ENCODE data around the gene ANKRD7.

ANKRD7 gene

DNA sequence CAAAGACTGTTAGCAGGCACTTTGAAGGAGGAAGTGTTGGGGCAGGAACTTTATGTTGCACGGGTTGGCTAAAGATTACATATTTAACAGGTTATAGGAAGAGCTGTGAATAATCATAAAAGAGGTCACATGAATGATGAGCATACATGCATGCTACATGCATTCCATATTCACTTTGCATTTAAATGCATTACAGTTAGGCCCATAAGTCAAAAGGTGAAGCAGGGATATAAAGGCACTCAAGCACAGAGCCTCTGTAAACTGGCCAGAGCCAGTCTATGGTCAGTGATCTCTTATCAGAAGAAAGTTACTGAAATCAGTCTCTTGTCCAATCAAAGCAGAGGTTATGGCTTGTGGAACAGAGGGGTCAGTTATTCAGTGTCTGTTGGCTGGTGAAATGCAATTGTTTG is 7.3 kb upstream of the ANKRD7 start (continued):
- TF ChIP-seq ZNF654 (tag by site-specific recombination; IDR thresholded peaks at IDR 0.05; ENCODE audit: low read depth) (no peak), ZNF585B (tag by site-specific recombination; IDR thresholded peaks at IDR 0.05) (no peak), ATF2 (tag by site-specific recombination; IDR thresholded peaks at IDR 0.05; ENCODE audit: low read depth) (no peak), ZNF366 (tag by site-specific recombination; conservative IDR thresholded peaks at IDR 0.05) (no peak)
- TF ChIP-seq, protein P1, sequence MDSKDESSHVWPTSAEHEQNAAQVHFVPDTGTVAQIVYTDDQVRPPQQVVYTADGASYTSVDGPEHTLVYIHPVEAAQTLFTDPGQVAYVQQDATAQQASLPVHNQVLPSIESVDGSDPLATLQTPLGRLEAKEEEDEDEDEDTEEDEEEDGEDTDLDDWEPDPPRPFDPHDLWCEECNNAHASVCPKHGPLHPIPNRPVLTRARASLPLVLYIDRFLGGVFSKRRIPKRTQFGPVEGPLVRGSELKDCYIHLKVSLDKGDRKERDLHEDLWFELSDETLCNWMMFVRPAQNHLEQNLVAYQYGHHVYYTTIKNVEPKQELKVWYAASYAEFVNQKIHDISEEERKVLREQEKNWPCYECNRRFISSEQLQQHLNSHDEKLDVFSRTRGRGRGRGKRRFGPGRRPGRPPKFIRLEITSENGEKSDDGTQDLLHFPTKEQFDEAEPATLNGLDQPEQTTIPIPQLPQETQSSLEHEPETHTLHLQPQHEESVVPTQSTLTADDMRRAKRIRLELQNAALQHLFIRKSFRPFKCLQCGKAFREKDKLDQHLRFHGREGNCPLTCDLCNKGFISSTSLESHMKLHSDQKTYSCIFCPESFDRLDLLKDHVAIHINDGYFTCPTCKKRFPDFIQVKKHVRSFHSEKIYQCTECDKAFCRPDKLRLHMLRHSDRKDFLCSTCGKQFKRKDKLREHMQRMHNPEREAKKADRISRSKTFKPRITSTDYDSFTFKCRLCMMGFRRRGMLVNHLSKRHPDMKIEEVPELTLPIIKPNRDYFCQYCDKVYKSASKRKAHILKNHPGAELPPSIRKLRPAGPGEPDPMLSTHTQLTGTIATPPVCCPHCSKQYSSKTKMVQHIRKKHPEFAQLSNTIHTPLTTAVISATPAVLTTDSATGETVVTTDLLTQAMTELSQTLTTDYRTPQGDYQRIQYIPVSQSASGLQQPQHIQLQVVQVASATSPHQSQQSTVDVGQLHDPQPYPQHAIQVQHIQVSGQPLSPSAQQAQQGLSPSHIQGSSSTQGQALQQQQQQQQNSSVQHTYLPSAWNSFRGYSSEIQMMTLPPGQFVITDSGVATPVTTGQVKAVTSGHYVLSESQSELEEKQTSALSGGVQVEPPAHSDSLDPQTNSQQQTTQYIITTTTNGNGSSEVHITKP (tag by site-specific recombination; IDR thresholded peaks at IDR 0.05), result no peak

GRCh38 chr7:118218413-118219156 is 5.9 kb upstream of the ANKRD7 start:
- H3K4me1 ChIP-seq (ENCODE audit: control insufficient read depth, insufficient read depth, low read length), result peaks cover 6% of the 10 kb centered on the region; the same call in 1 of the 2 replicates
- no peak for TF ChIP-seq ZNF221 (tag by site-specific recombination; IDR thresholded peaks at IDR 0.05; ENCODE audit: borderline replicate concordance)
- TF ChIP-seq ZNF510 (tag by site-specific recombination; IDR thresholded peaks at IDR 0.05; ENCODE audit: insufficient replicate concordance), result no peak
- no peak for TF ChIP-seq HOXD13 (CRISPR knock-in tag; IDR thresholded peaks at IDR 0.05; ENCODE audit: borderline replicate concordance)
- TF ChIP-seq ZNF629 (tag by site-specific recombination; IDR thresholded peaks at IDR 0.05), result no peak
- no peak for TF ChIP-seq KLF8 (tag by site-specific recombination; IDR thresholded peaks at IDR 0.05)
- TF ChIP-seq ZNF24 (tag by site-specific recombination; IDR thresholded peaks at IDR 0.05), result no peak
- TF ChIP-seq ZNF280C (tag by site-specific recombination; IDR thresholded peaks at IDR 0.05), result no peak
- TF ChIP-seq ZNF677 (tag by site-specific recombination; IDR thresholded peaks at IDR 0.05), result no peak
- no peak for TF ChIP-seq GFI1B (tag by site-specific recombination; IDR thresholded peaks at IDR 0.05)
- no peaks in the 10 kb centered on the region for H3K9me3 ChIP-seq (ENCODE audit: control insufficient read depth, insufficient read depth, low read depth, low read length)
- no peak overlapping the region for H3K27ac ChIP-seq (ENCODE audit: extremely low read depth, low read depth, low read length)
- no peaks in the 10 kb centered on the region for H3K36me3 ChIP-seq (ENCODE audit: control insufficient read depth in 2 of 2, insufficient read depth in 1 of 2, low read length in 2 of 2)
- H3K4me3 ChIP-seq (ENCODE audit: low read depth, low read length), result no peak overlapping the region
- CTCF ChIA-PET, result interaction anchor here (0.6 kb wide), 1 partner anchor 13 kb away, joined by 3 read pairs; no protein-coding TSS in a partner anchor
- POLR2A ChIA-PET, result no interaction called here

GRCh38 chr7:118219157-118219512 is 5.4 kb upstream of the ANKRD7 start:
- CTCF ChIA-PET, result no interaction called here
- POLR2A ChIA-PET, result no interaction called here
- H3K27ac ChIP-seq (ENCODE audit: extremely low read depth, low read depth, low read length), result no peak overlapping the region
- H3K9me3 ChIP-seq (ENCODE audit: control insufficient read depth, insufficient read depth, low read depth, low read length), result no peaks in the 10 kb centered on the region
- H3K36me3 ChIP-seq (ENCODE audit: control insufficient read depth in 2 of 2, insufficient read depth in 1 of 2, low read length in 2 of 2), result no peaks in the 10 kb centered on the region
- H3K4me1 ChIP-seq (ENCODE audit: control insufficient read depth, insufficient read depth, low read length), result peaks cover 4% of the 10 kb centered on the region; the same call in 1 of the 2 replicates
- TF ChIP-seq ZNF37A (tag by site-specific recombination; IDR thresholded peaks at IDR 0.05) (no peak), ZNF596 (tag by site-specific recombination; IDR thresholded peaks at IDR 0.05) (no peak), ZNF223 (tag by site-specific recombination; IDR thresholded peaks at IDR 0.05) (peak; percentile 69; the same call in 1 of the 2 replicates), ZBTB44 (tag by site-specific recombination; IDR thresholded peaks at IDR 0.05) (no peak)
- TF ChIP-seq, protein P2, sequence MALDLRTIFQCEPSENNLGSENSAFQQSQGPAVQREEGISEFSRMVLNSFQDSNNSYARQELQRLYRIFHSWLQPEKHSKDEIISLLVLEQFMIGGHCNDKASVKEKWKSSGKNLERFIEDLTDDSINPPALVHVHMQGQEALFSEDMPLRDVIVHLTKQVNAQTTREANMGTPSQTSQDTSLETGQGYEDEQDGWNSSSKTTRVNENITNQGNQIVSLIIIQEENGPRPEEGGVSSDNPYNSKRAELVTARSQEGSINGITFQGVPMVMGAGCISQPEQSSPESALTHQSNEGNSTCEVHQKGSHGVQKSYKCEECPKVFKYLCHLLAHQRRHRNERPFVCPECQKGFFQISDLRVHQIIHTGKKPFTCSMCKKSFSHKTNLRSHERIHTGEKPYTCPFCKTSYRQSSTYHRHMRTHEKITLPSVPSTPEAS (tag by site-specific recombination; IDR thresholded peaks at IDR 0.05), result no peak
- no peak overlapping the region for H3K4me3 ChIP-seq (ENCODE audit: low read depth, low read length)
